Cortex of kidney (tissue), 1 donor: Measurements from ENCODE around the gene F7.
"Not testable (repeated sequence)": the region's sequence is repeated elsewhere in the genome, so short reads cannot be mapped to it uniquely, and the experiment has no call there.

Source experiments
- DNase-seq: peaks from one replicate; lab custom pipeline; 2025; lab: John Stamatoyannopoulos, UW

Gene F7

GRCh38 chr13:113153810-113154748 lies 48.5 kb downstream of the F7 start:
- no peak for DNase-seq

GRCh38 chr13:113155201-113155600 lies 49.6 kb downstream of the F7 start:
- DNase-seq, result no peak

DNA sequence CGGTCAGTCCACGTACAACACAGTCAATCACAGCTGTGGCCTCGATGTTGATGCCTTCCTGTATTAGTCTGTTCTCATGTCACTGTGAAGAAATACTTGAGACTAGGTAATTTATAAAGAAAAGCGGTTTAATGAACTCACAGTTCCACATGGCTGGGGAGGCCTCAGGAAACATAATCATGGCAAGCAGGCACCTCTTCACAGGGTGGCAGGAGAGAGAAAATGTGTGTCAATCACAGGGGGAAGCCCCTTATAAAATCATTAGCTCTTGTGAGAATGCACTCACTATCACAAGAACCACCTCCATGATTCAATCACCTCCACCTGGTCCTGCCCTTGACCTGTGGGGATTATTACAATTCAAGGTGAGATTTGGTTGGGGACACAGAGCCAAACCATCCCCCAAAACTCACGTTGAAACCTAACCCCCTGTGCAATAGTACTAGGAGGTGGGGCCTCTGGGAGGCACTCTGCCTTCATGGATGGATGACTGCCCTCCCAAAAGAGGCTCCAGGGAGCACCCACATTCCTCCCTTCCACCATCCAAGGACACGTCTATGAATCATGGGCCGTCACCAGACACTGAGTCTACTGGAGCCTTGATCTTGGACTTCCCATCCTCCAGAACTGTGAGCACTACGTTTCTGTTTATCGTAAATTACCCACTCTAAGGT lies 50.5 kb downstream of the F7 start:
- no peak for DNase-seq

DNA sequence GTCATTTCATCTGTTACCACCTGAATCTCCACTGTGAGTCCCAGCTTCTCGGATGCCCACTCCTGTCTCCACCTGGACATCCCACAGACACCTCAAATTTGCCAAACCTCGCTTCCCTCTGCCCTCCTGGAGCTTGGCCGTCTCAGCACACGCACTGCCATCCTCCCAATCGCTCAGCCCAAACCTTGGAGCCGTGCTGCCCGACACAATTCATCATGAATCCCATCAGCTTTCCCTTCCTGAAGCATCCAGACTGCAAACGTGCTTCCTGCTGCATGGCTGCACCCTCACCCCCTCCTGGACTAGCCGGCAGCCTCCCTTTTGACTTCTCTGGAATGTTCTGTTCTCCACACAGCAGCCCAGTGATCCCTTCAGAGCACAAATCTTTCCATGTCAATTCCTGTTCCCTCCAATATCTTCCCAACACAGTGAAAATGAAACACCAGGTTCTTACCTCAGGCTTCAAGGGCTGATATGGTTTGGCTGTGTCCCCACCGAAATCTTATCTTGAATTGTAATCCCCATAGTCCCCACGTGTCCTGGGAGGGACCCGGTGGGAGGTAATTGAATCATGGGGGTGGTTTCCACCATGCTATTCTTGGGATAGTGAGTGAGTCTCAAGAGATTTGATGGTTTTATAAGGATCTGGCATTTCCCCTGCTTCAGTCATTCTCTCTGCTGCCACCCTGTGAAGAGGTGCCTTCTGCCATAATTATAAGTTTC lies 51.8 kb downstream of the F7 start:
- no peak for DNase-seq

DNA sequence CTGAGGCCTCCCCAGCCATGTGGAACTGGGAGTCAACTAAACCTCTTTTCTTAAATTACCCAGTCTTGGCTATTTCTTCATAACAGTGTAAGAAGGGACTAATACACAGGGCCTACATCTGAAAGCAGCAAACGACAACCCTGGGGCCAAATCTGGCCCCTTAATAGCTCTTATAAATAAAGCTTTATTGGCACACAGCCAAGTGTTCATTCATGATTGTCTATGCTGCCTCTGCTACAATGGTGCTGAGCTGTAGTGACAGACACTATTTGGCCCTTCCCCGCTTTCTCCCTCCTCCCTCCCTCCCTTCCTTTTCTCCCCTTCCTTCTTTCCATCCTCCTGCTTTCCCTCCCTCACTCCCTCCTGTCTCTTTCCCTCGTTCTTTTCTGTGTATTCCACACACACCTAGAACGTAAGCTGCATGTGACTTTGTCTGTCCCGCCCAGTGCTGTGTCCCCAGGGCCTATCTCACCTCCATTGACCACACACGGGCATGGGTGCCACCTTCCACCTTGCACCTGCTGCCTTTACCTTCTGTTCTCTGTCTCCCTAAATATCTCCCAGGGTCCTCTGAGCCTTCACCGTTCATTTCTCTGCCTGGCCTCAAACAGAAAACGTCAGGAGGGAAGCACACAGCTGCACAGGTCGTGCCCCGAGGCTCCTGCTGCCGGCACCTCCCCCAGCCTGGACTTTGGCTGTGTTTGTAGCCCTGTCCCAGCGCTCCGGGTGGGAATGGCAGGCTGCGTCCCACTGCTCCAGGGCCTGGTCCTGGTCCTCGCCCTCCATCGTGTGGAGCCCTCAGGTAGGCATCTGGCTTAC lies 52.5 kb downstream of the F7 start, which contains the start of gene PROZ:
PROZ (plus strand) TSS at position 720 of the 819 bp plus-strand sequence; CDS start at position 733, 13 bp downstream.
- DNase-seq, result no peak

DNA sequence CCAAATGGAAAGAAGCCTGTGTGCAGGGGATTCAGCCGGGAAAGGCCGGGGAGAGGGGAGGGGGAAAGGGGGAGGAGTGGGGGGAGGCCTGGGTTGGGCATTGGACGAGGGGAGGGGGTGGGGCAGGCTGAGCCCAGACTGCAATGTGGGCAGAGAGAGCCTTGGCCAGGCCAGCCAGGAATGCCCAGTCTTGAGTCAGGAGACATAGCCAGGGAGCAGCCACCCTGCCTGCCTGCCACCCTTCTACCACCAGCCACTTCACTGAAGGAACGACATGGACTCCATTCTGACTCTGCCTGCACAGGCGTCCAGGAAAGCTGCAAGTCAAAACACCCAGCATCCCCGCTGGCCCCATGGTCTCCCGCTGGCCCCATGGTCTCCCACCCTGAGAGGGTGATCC lies 53.4 kb downstream of the F7 start:
- DNase-seq, result no peak

- no peak for DNase-seq
Observed at GRCh38 chr13:113159701-113160100, 54.1 kb downstream of the F7 start.

DNA sequence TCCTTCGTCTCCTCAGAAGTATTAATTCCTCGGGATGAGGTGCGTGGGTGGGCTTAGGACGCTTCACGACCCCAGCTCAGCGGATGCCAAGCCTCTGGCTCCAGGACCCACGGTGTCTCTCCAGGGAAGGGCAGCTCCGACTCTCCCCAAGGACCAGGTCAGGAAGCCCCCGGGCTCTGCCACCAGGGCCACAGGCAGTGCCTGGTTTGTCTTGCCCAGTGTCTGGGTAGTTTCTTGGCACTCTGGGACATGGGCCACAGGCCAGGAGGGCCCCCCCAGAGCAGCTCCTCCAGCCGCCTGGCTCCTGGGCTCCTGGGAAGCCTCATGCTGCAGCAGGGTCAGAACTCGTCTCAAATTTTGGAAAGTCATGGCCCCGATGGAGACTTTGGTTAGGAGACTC lies 55.4 kb downstream of the F7 start:
- no peak for DNase-seq

- no peak for DNase-seq
Observed at GRCh38 chr13:113161433-113161832, 55.8 kb downstream of the F7 start.

- not testable (repeated sequence) for DNase-seq
Observed at GRCh38 chr13:113161975-113162374, 56.4 kb downstream of the F7 start.

DNA sequence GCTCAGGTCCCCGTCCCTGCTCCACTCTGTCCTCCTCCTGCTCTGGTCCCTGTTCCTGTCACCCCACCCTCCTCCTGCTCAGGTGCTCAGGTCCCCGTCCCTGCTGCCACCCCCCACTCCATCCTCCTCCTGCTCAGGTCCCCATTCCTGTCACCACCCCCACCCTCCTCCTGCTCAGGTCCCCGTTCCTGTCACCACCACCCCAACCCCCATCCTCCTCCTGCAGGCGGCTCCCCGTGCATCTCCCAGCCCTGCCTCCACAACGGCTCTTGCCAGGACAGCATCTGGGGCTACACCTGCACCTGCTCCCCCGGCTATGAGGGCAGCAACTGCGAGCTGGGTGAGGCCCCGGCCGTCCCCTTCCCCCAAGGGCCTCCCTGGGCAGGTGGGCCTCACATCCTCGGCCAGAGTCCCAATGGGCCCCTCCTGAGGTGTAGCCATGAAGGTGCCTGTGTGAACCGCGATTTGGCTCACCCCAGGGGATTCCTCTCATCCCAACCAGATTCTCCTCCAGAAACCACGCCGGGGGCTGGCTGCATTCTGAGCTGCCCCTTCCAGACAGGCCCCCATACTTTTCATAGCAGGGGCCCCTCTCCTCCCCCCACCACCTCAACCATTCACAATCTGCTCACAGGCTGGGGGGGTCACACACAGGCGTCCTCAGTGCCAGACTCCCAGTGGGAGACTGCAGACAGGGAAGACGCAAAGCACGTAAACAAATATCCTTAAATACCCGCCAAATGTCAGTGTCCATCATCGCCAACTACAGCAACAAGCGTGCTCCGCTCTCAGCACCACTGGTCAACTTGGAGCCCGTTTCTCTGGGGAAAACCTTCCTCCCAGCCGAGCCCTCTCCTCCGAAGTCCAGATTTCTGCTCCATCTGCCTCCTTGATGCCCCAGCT lies 57.4 kb downstream of the F7 start:
- DNase-seq, result no peak

GRCh38 chr13:113164492-113164891 lies 58.9 kb downstream of the F7 start:
- DNase-seq, result no peak

DNA sequence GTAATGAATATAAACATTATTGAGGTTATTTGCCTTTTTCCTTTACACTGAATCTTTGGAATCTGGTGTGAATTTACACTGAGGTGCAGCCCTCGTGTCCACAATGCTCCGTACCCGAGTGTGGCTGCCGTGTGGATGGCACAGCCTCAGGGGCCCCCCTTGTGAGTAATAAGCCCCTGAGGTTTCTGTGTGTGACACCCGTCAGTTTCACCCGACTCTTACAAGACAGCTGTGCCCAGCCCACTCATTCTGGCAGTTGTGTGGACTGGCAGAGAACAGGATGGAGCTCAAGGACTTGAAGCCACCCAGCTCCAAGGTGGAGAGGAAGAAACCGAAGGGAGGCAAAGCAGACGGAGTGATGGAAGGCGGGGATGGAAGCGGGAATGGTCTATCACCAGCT lies 60.7 kb downstream of the F7 start:
- DNase-seq, result no peak

DNA sequence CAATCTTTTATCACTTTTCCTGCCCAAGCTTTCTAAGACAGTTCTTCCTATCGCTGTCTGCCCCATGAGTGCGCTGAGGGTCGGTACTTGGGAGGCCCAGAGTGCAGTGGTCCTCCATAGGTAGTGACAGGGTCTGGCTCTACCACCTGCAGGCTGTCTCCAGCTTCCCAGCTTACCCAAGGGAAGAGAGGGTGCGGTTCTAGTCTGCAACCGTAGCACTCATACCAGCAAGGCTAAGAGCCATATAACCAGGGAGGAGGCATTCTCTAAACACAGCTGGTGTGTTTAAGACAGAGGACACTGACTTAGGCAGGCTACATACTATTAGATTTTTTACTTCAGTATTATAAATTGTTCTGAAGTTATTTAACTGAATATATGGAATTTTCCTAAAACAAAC lies 61.1 kb downstream of the F7 start:
- DNase-seq, result no peak

DNA sequence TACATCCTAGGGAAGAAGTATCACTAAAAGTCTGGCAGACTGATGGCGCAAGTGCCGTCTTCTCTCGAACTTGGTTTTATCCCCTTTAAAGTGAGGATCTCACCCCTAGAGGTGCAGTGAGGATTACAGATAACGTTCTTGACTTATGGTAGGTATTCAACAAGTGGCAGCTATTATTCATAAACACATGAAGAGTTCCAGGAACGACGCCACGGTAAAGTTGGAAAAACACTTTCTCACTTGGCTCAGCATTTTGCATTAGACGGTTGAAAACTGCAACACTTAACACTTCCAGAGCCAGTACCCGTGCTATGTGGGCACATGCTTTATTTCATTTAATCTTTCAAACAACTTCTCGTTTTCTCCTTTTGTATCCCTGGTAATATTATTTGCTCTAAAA lies 61.6 kb downstream of the F7 start:
- no peak for DNase-seq

DNA sequence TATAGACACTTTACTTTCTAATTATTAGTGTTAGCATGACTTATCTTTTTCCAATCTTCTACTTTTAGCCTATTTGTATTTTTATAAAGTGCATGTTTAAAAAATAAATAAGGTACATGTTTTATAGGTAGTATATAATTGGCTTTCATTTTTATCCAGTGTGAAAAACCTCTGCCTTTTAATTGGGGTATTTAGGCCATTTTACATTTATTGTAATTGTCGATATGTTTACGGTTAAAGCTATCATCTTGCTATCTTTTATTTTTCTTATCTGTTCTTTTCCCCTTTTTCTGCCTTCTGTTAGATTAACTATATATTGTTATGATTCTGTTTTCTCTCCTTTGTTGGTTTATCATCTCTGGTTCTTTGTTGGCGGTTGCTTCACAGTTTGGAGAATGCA lies 62.0 kb downstream of the F7 start:
- DNase-seq, result no peak

GRCh38 chr13:113168211-113168610 lies 62.6 kb downstream of the F7 start:
- no peak for DNase-seq

- DNase-seq, result no peak
Observed at GRCh38 chr13:113169277-113170272, 64.0 kb downstream of the F7 start.
